ENCODE results near the gene DAP3. TPM values are rescaled to one million over a fixed set of nuclear protein-coding genes. Genes with fewer than 3 reads are reported as not detected.

The DAP3 gene
- total and polyA plus RNA-seq, 2 of the 13 experiments (the other 11 are each of a cell fraction or from before 2014, with no cell fraction given), result 129 to 133 TPM

DNA sequence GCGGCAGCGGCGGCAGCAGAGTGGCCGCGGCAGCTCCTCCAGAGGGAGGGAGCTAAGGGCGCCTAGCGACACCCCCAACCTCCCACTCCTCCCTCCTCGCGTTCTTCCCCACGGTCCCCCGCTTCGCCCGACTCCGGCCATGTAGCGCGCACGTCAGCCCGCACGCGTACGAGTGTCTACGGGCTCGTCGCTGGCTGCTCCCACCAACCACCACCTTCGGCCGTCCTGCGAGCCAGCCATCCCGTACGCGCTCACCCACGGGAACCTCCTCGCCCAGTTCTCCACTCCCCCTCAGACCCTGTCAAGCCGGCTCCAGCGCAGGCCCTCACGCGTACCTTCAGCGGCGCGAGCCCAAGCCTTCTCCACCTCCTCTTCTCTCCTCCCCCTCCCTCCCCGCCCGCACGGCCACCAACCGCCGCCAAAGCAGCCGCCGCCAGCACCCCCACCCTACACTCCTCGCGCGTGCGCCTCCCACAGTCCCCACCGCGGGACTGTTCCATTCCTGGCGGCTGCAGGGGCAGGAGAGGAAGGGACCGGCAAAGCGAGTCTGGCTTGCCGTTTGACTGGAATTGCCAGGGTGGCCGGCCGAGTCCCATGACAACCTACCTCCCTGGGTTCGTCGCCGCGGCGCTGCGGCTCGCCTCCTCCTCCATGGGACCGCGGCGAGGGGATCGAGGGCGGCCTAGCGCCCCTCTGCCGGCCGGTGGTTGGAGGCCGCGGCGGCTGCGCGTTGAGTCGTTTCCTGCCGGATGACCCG lies 389 bp upstream of the DAP3 start, which contains the start of gene YY1AP1 (continued):
- TF ChIP-seq, protein P1, sequence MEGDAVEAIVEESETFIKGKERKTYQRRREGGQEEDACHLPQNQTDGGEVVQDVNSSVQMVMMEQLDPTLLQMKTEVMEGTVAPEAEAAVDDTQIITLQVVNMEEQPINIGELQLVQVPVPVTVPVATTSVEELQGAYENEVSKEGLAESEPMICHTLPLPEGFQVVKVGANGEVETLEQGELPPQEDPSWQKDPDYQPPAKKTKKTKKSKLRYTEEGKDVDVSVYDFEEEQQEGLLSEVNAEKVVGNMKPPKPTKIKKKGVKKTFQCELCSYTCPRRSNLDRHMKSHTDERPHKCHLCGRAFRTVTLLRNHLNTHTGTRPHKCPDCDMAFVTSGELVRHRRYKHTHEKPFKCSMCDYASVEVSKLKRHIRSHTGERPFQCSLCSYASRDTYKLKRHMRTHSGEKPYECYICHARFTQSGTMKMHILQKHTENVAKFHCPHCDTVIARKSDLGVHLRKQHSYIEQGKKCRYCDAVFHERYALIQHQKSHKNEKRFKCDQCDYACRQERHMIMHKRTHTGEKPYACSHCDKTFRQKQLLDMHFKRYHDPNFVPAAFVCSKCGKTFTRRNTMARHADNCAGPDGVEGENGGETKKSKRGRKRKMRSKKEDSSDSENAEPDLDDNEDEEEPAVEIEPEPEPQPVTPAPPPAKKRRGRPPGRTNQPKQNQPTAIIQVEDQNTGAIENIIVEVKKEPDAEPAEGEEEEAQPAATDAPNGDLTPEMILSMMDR (CRISPR knock-in tag; IDR thresholded peaks at IDR 0.05), result no peak
- TF ChIP-seq XRCC5 (optimal IDR thresholded peaks at IDR 0.05; ENCODE audit: low read length) (peak; percentile 48), ZNF562 (CRISPR knock-in tag; IDR thresholded peaks at IDR 0.05; ENCODE audit: borderline replicate concordance) (no peak), ZNF333 (CRISPR knock-in tag; IDR thresholded peaks at IDR 0.05; ENCODE audit: borderline replicate concordance) (peak; percentile 65; the same call in 1 of the 2 replicates), ZNF839 (CRISPR knock-in tag; IDR thresholded peaks at IDR 0.05; ENCODE audit: borderline replicate concordance) (0 out of 2 replicates have a peak, but pooled peaks have one; percentile 24), DNMT3B (CRISPR knock-in tag; conservative IDR thresholded peaks at IDR 0.05) (no peak), ZNF704 (CRISPR knock-in tag; IDR thresholded peaks at IDR 0.05; ENCODE audit: borderline replicate concordance) (peak; percentile 64; the same call in 1 of the 2 replicates), JUNB (CRISPR knock-in tag; IDR thresholded peaks at IDR 0.05; ENCODE audit: borderline replicate concordance) (no peak), AFF4 (CRISPR knock-in tag; IDR thresholded peaks at IDR 0.05) (no peak; the same call in 1 of the 2 replicates), CCAR2 (optimal IDR thresholded peaks at IDR 0.05; ENCODE audit: low read depth, low read length) (no peak), ZBTB43 (CRISPR knock-in tag; conservative IDR thresholded peaks at IDR 0.05) (no peak; the same call in 1 of the 2 replicates), SRSF1 (optimal IDR thresholded peaks at IDR 0.05; ENCODE audit: low read depth, low read length) (no peak)
- TF ChIP-seq, protein P2, sequence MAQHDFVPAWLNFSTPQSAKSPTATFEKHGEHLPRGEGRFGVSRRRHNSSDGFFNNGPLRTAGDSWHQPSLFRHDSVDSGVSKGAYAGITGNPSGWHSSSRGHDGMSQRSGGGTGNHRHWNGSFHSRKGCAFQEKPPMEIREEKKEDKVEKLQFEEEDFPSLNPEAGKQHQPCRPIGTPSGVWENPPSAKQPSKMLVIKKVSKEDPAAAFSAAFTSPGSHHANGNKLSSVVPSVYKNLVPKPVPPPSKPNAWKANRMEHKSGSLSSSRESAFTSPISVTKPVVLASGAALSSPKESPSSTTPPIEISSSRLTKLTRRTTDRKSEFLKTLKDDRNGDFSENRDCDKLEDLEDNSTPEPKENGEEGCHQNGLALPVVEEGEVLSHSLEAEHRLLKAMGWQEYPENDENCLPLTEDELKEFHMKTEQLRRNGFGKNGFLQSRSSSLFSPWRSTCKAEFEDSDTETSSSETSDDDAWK (CRISPR knock-in tag; IDR thresholded peaks at IDR 0.05), result no peak
- TF ChIP-seq, protein P3, sequence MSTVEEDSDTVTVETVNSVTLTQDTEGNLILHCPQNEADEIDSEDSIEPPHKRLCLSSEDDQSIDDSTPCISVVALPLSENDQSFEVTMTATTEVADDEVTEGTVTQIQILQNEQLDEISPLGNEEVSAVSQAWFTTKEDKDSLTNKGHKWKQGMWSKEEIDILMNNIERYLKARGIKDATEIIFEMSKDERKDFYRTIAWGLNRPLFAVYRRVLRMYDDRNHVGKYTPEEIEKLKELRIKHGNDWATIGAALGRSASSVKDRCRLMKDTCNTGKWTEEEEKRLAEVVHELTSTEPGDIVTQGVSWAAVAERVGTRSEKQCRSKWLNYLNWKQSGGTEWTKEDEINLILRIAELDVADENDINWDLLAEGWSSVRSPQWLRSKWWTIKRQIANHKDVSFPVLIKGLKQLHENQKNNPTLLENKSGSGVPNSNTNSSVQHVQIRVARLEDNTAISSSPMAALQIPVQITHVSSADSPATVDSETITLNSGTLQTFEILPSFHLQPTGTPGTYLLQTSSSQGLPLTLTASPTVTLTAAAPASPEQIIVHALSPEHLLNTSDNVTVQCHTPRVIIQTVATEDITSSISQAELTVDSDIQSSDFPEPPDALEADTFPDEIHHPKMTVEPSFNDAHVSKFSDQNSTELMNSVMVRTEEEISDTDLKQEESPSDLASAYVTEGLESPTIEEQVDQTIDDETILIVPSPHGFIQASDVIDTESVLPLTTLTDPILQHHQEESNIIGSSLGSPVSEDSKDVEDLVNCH (CRISPR knock-in tag; IDR thresholded peaks at IDR 0.05), result no peak
